ENCODE data around the gene NF1.

Gene NF1

DNA sequence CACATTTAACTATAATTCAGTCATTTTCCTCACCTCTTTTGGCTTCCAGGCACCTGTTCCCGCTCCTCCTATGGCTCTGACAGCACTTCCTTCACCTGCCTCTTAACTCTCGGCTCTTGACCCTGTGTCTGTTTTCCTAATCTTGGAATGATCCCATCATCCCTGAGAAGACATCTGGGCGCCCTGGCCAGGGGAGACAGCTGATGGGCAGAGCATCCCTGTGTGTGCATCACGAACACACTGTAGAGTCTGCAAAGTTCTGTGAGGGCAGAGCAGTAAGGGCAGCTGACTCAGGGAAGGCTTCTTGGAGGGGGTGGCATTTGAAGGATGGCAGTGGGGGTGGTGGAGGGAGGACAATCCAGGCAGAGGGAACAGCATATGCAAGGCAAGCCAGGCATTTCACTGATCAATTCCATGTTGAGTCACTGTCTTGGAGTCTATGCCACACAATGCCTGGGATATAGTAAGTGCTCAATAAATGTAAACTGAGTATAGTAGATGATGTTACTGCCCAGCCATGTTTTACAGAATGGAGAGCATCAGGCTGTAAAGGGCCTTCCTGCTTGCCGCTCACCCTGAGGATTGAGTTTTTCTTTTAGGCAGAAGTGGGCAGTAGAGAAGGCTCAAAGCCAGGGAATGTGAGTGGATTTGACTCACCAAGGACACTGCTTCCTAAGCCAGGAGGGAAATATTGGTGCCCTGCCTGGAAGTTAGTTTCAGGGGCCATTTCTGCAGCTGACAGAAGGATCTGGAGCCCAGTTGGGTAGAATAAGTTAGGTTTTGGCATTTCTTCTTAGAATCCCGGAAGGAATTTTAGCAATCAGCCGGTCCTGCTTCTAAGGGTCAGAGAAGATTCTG is 290.9 kb downstream of the NF1 start:
- TF ChIP-seq, protein P1, sequence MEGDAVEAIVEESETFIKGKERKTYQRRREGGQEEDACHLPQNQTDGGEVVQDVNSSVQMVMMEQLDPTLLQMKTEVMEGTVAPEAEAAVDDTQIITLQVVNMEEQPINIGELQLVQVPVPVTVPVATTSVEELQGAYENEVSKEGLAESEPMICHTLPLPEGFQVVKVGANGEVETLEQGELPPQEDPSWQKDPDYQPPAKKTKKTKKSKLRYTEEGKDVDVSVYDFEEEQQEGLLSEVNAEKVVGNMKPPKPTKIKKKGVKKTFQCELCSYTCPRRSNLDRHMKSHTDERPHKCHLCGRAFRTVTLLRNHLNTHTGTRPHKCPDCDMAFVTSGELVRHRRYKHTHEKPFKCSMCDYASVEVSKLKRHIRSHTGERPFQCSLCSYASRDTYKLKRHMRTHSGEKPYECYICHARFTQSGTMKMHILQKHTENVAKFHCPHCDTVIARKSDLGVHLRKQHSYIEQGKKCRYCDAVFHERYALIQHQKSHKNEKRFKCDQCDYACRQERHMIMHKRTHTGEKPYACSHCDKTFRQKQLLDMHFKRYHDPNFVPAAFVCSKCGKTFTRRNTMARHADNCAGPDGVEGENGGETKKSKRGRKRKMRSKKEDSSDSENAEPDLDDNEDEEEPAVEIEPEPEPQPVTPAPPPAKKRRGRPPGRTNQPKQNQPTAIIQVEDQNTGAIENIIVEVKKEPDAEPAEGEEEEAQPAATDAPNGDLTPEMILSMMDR (conservative IDR thresholded peaks at IDR 0.05; ENCODE audit: low read depth, low read length): no peak
- DNase-seq (ENCODE audit: low read depth): no peak
- no peak overlapping the region for H3K4me3 ChIP-seq (ENCODE audit: low read depth, low read length)

DNA sequence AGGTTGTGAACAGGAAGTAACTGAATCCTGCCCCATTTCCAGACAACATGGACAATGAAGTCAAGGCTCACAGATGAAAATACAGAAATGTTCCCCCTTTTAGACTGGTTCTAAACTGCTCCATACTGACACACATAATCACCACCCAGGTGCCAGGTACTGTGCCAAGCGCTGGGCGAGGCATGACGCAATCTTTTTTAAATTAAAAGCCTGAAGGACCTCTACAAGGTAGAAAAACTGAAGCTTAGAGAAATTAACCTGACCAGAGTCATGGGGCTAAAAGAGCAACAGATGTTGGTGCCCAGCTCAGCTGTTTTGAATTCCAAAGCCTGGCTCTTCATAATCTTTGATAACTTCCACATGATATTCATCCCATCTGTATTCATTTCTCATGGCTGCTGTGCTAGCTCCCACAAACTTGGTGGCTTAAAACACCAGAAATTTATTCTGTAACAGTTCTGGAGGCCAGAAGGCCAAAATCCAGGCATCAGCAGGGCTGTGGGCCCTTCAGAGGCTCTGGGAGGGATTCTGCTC is 291.8 kb downstream of the NF1 start:
- H3K4me3 ChIP-seq (ENCODE audit: low read depth, low read length): no peak overlapping the region
- DNase-seq (ENCODE audit: low read depth): no peak
- TF ChIP-seq, protein P1 (conservative IDR thresholded peaks at IDR 0.05; ENCODE audit: low read depth, low read length): no peak

DNA sequence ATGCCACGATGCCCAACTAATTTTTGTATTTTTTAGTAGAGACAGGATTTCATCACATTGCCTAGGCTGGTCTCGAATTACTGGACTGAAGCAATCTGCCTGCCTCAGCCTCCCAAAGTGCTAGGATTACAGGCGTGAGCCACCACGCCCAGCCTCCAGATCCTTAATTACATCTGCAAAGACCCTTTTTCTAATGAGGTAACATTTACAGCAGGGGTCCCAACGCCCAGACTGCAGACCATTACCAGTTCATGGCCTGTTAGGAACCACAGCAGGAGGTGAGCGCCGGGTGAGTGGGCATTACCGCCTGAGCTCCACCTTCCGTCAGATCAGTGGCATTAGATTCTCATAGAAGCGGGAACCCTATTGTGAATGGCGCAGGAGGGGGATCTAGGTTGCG is 292.7 kb downstream of the NF1 start:
- H3K4me3 ChIP-seq (ENCODE audit: low read depth, low read length): no peak overlapping the region
- TF ChIP-seq, protein P1 (conservative IDR thresholded peaks at IDR 0.05; ENCODE audit: low read depth, low read length): no peak
- DNase-seq (ENCODE audit: low read depth): no peak

DNA sequence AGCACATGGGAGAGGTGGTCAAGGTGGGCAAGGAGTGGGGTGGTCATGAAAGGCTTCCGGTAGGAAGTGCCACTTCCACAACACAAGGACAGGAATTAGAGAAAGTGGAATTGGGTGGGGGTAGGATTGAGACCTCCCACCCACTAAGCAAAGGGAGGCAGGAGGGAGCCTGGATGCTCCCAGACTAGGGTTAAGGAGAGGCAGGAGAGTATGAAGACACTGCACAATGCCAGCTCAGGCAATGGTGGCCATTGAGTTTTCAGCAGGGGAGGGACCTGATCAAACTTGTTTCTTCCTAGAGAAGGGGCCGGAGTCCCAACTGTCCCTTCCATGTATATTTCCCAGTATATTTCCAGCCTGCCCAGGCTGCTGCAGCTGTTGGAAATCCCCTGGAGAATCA is 293.6 kb downstream of the NF1 start:
- DNase-seq (ENCODE audit: low read depth): no peak
- TF ChIP-seq, protein P1 (conservative IDR thresholded peaks at IDR 0.05; ENCODE audit: low read depth, low read length): no peak
- H3K4me3 ChIP-seq (ENCODE audit: low read depth, low read length): no peak overlapping the region

DNA sequence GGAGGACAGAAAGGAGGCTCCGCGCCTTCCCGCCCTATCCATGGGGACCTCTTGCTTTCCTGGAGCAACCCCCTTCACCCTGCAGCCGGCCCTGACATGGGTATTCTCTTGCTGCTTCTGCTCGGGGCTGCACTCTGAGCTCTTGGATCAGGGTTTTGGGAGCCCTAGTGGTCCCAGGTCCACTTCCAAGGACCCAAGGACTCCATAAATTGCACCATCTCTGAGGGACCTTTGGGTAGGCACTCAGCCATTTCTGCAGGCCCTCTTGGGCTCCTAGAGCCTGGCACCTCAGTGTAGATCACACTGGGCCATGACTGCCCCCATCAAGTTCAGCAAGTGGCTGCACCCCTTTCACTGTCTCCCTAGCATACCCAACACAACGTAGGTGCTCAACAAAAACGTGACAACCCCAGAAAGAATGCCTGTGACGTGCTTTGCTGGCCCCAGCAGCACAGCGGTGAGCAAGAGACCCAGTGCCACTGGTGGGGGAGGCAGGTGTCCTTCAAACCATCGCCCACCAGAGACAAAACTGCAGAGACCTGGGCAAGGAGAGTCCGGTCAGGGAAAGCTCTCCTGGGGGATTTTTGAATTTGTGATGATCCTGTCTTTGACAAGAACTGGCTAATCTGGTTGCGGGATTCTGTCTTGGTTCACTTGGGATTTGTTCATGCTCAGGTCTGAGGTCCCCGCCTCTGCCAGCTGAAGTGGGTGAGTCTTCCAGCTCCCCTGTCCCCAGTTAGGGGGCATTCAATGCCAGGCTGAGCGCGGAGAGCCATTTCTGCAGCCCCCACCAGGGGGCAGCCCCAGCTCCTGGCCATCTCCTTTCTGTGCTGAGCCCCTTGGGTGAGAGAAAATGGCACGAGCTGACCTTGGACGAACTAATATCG is 294.2 kb downstream of the NF1 start:
- TF ChIP-seq, protein P1 (conservative IDR thresholded peaks at IDR 0.05; ENCODE audit: low read depth, low read length): peak; percentile 79
- H3K4me3 ChIP-seq (ENCODE audit: low read depth, low read length): no peak overlapping the region
- peak; percentile 14 for DNase-seq (ENCODE audit: low read depth)

DNA sequence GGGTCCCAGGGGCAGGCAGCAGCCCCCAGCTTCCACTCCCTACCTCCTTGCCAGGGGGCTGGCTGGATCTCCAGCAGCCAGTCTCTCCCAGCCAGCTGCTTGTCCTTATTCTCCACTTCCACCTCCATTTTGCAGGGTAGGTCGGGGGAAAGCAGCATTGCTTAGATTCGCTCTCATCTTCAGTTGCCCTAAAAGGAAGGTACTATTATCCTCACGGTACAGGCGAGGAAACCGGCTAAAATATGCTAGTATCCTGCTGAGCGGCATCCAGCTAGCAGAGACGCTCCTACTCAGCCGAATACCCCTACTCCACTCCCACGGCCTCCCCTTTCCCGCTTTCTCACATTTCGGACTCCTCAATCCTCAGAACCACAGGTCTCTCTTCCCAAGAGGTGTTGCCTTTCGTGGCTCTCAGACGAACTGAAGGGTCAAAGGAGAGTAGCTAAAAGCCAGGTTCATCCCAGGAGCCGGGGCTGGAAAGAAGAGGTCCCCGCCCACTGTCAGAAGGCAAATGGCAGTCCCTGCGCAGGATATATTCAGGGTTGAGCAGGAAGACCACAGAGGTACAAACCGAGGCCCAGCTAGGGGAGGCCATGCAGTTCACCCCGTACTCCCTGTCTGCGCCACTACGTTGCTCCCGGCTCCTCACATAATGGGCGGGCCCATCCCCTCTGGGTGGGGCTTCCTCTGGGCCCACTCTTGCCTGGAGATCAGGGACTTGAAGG is 295.0 kb downstream of the NF1 start:
- TF ChIP-seq, protein P1 (conservative IDR thresholded peaks at IDR 0.05; ENCODE audit: low read depth, low read length): no peak
- no peak overlapping the region for H3K4me3 ChIP-seq (ENCODE audit: low read depth, low read length)
- DNase-seq (ENCODE audit: low read depth): no peak

Data from choroid plexus epithelial cell (primary cell).